HG02759 (cell line): ENCODE data around the gene CEP112.
"Not testable (repeated sequence)": the region's sequence is repeated elsewhere in the genome, so short reads cannot be mapped to it uniquely, and the experiment has no call there.

Experiments
- ATAC-seq: cut with Tn5 transposase; IDR thresholded peaks from one replicate; pipeline ENCODE4 v1.9.1; 2021; ENCODE audit warnings: mild to moderate bottlenecking, moderate library complexity; ENCODE audit not compliant: unreplicated experiment

Gene CEP112

GRCh38 chr17:65698381-65699061 is 493.4 kb downstream of the CEP112 start:
- ATAC-seq = no peak

DNA sequence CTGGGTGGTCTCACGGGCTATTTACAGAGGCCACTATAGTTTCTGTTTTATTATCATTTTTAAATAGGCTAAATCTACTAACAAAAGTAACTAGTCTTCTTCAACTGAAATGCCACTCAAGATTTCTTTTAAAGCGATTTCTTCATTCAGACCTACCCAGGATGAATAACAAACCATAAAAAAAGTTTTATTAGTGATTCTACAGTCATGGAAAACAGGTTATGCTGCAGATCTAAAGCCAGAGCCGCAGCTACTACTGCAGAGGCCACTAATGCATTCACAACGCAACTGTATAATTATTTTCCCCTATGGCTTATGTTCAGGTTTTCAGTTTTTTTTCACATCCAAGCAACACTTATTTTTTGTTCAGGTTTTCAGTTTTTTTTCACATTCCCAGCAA is 494.3 kb downstream of the CEP112 start:
- ATAC-seq = no peak

DNA sequence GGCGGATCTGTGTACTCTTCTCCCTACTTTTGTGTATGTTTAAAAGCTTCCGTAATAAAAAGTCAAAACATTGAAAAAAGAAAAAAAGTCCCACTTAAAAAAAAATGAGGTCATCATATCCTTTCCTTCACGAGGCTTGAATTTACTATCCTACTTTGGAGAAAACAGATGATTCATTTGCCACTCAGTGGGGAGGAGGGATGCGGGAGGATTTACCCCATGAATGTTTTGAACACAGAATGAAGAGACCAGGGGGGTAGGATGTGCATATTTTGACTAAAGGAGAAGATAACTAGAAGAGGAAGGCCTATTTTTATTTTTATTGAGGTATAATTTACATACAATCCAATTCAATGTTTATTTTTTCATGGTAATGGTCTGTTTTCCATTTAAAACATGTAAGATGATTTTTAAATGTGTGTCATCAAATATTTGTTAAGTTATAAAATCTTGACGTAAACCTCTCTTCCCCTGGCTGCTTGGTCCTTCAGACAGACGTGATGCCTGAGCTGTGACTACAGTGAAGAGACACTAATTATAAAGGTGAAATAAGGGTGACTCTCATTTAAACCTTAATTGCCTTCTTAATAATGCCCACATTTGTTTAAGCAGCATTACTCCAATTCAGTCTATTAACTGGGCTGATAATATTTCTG is 495.1 kb downstream of the CEP112 start:
- no peak for ATAC-seq

DNA sequence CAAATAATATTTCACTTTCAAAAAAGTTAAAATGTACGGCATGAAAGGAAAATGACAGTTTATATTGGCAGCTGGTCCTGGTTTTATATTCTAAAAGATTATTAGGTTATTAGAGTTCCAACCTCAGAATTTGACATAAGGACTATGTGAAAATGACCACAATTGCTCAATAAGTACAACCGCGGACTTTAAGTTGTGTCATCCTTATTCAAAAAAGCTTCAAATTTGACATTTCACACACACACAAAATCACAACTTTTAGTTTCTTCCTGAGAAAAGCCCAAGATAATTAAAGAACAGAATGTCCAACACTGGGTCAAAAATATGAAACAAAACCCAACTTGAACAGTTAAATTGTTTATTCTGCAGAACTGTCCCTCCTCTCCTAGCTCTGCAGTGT is 497.3 kb downstream of the CEP112 start:
- no peak for ATAC-seq

DNA sequence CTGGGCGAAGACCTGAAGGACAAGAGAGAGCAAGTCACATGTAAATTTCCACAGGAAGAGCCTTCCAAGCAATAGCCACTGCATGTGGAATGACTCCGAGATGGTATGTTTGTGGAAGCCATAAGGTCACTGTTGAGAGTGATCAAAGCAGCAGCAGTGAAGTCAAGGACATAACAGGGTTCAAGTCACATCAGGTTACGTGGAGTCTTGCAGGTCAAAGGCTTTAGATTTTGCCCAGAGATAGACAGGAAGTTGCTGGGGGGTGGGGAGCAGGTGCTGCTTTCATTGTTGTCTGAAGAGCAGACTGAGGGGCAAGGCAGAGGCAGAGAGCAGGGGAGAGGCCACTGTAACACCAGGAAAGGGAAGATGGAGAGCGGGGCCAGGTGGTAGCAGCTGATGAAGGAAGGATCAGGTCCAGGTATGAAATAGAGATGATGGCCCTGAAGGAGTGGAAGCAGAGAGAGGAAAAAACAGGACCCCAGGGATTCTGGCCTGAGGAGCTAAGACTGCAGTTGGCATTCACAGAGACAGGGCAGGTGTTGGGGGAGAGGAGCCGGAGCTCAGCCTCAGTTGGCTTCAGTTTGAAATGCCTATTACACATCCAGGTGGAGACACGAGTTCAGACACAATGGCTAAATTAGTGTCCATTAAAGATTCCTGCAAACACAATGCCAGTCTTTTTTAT is 501.2 kb downstream of the CEP112 start:
- no peak for ATAC-seq

- ATAC-seq = no peak
These were observed 503.6 kb downstream of the CEP112 start for GRCh38 chr17:65688307-65688706.

- ATAC-seq = no peak
These were observed 506.8 kb downstream of the CEP112 start for GRCh38 chr17:65685110-65685509.

- ATAC-seq = no peak
These were observed 507.3 kb downstream of the CEP112 start for GRCh38 chr17:65684631-65685030.

DNA sequence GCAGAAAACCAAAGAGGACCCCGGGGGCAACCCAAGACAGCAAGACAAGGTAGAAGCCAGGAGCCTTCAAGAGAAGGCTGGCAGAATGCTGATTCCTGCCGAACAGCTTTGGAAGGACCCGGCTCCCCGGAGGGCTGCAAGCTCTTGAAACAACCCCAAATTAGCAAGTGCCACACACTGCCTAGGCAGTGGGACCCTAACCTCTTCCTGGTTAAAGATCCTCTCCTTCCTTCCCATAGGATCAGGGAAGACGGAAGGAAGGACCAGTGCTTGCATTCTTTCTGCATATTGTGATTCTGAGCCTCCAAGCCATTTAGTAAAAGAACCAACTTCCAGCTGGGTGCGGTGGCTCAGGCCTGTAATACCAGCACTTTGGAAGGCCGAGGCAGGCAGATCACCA is 508.5 kb downstream of the CEP112 start:
- ATAC-seq = no peak

- ATAC-seq = not testable (repeated sequence)
These were observed 510.2 kb downstream of the CEP112 start for GRCh38 chr17:65681763-65682162.

DNA sequence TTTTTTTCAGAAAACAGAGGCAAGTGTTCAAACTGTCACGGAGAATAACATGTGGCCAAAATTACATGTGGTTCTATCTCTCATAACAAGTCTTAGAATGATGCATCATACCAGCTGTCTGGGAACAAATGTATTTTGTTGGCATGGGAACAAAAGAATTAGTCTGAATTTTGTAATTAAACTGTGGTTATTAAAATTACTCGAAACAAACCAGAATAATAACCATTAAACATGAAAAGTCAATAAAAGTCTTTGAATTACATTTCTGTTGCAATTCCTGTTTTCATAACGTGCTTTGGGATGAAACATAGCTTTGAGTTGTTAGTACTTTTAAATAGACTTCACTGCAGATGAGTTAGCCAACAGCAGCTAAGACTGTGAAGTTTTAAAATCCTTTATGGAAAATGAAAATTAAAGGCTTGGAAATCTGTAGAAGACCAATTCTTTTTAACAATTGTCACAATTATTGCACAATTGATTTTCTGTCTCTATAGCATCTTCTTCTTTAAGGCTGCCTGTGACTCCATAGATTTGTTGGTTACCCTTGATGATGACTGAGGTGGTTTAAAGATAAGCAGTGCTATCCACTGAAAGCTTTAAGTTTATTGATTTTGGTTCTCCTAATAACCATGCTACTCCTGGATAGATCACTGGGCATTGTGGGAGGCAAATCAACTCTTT is 512.6 kb downstream of the CEP112 start:
- no peak for ATAC-seq

GRCh38 chr17:65678546-65678945 is 513.4 kb downstream of the CEP112 start:
- no peak for ATAC-seq

- ATAC-seq = no peak
These were observed 514.0 kb downstream of the CEP112 start for GRCh38 chr17:65677932-65678331.

DNA sequence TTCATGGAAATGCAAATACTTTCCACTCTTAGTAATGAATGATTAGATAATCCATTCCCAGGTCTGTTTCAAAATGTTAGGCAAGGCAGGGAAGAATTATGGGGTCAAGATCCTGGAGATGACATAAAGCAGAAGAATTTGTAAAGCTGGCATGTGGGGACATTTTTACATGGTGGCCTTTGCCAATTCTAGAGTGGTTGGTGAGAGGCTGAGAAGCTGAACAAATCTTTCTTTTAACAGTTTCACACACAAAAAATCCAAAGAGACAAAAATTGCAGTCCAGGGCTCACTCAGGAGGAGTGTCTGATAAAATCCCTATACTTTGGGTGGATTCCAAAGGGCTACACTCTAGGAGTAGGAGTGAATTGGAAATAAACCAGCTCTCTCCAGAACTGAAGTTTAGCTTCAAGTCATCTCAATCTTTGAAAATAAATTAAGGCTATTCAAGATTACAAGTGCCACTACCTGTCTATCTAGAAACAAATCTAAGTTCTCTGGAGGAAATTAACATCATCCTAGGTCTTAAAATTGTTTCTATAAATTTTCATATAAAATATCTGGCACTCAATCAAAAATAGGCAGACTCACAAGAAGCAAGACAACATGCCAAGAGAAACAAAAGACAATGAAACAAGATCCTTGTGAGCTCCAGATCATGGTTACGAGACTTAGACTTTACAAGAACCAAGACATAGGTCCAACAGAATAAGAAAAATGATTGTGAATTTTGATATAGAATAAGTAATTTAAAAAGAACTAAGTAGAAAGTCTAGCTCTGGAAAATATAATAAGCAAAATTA is 517.5 kb downstream of the CEP112 start:
- ATAC-seq = no peak

- no peak for ATAC-seq
These were observed 521.1 kb downstream of the CEP112 start for GRCh38 chr17:65670667-65671371.

DNA sequence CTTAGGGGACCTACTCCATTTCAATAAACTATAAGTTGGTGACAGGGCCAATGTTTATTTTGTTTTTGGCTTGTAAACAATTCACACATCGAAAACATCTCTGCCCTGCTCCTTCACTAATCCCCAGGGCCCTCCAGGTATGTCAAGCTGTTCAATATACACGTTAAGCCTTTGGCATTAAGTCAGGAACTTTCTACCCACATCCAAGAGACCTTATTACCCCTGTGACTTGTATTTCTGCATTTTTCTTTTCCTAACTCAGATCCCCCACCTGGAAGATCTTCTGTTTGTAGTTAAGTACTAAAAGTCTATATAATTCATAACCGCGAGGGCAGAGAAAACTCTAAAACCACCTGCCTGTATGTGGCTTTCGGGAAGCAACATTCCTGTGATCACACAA is 523.7 kb downstream of the CEP112 start:
- ATAC-seq = no peak

DNA sequence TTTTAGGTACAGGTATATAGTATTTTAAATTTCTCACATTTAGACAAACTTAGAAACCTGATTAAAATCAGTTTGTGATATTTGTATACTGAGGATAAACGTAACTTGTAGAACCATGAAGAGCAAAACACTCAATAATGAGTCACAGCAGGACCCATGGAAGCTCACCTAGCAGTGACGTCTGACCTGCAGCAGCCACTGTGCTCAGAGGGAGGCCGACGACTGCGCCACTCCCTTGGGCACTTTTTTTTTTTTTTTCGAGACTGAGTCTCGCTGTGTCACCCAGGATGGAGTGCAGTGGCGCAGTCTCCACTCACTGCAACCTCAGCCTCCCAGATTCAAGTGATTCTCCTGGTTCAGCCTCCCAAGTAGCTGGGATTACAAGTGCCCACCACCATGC is 524.3 kb downstream of the CEP112 start:
- ATAC-seq = no peak

- no peak for ATAC-seq
These were observed 525.0 kb downstream of the CEP112 start for GRCh38 chr17:65666876-65667321.

DNA sequence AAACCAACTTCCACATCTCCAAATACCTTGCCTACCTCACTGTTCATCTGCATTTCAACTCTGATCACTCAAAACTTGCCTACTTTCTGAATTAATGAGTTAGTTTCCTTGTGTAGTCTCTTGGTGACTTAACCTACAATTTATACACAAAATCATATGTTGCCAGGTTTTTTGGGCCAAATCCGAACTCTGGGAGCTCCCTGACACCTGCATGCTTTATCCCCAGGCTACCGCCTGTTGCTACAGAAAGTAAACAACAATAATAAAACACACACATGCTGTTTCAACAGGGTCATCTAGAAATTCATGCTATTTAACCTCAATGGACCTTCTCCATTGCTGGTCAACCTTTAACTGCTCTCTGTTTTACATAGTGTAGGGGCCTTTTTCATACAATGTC is 526.0 kb downstream of the CEP112 start:
- no peak for ATAC-seq

GRCh38 chr17:65664696-65665095 is 527.2 kb downstream of the CEP112 start:
- ATAC-seq = no peak
